Putamen (tissue), 1 donor: ENCODE measurements around the gene NAP1L1.
"Not testable (repeated sequence)": the region's sequence is repeated elsewhere in the genome, so short reads cannot be mapped to it uniquely, and the experiment has no call there.

Experiments
- DNase-seq: peaks from one replicate; pipeline ENCODE4 v3.0.0-alpha.2; 2016; ENCODE audit warnings: low spot score

Gene NAP1L1

GRCh38 chr12:75990189-75990912, 94.1 kb downstream of the NAP1L1 start:
- DNase-seq = no peak

- not testable (repeated sequence) for DNase-seq
Measured at GRCh38 chr12:75987709-75988108, 96.8 kb downstream of the NAP1L1 start.
